ENCODE measurements around the gene MEIS1.

DNA sequence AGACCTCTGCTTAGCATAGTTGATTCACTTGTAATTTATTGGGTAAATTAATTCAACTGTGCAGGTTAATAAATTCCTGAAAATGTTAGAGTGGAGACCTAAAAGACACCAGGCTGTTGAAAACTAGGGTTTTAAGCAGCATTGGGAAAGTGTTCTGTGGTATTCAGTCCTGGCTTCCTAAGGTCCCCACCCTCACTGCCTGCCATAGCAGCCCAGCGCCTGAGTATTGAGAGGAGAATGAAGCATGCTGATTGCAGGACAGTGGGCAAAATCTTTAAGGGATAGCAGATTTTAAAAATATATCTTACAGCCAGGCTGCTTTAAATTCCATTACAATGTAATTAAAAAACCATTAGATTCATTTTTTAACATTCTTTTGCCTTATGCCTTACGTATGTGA, 20.6 kb downstream of the MEIS1 start:
- no peak for TF ChIP-seq EZH2 (IDR thresholded peaks at IDR 0.05; ENCODE audit: low read length)
- TF ChIP-seq, protein P1, sequence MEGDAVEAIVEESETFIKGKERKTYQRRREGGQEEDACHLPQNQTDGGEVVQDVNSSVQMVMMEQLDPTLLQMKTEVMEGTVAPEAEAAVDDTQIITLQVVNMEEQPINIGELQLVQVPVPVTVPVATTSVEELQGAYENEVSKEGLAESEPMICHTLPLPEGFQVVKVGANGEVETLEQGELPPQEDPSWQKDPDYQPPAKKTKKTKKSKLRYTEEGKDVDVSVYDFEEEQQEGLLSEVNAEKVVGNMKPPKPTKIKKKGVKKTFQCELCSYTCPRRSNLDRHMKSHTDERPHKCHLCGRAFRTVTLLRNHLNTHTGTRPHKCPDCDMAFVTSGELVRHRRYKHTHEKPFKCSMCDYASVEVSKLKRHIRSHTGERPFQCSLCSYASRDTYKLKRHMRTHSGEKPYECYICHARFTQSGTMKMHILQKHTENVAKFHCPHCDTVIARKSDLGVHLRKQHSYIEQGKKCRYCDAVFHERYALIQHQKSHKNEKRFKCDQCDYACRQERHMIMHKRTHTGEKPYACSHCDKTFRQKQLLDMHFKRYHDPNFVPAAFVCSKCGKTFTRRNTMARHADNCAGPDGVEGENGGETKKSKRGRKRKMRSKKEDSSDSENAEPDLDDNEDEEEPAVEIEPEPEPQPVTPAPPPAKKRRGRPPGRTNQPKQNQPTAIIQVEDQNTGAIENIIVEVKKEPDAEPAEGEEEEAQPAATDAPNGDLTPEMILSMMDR (optimal IDR thresholded peaks at IDR 0.05 in 1 of 3, IDR thresholded peaks at IDR 0.05 in 1 of 3, conservative IDR thresholded peaks at IDR 0.05 in 1 of 3; ENCODE audit: extremely low read depth in 1 of 3, insufficient read depth in 2 of 3, low read length in 3 of 3) = no peak

All from keratinocyte (primary cell).